ENCODE data around the gene ADGRA3. TPM values are rescaled to one million over a fixed set of nuclear protein-coding genes. Genes with fewer than 3 reads are reported as not detected.
"Not testable (repeated sequence)": the region's sequence is repeated elsewhere in the genome, so short reads cannot be mapped to it uniquely, and the experiment has no call there.

ADGRA3 gene
- total RNA-seq, 2 experiments from 2014 or later, result 2.6 to 3.2 TPM

DNA sequence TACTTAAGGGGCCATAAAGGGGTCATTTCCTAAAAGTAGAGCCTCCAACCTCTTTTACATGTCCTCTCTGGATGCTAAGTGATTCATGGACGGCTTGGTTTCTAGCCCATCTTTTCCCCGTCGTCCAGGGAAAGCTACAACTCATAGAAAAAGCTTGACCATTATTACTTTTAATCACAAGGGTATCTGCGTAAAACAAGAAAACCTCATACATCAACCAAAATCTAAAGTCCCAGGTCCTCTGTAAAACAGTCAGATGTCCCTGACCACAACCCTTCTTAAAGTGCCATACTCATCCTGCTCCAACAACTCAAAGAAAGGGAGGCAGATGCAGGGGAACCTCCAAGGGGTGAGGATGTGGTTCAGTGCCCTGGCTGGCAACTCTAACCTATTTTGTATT lies 29.6 kb downstream of the ADGRA3 start:
- no peak overlapping the region for H3K27ac Mint-ChIP-seq
- no peak for DNase-seq
- H3K36me3 Mint-ChIP-seq (ENCODE audit: low read depth), result no peaks in the 10 kb centered on the region
- no peak overlapping the region for H3K4me3 Mint-ChIP-seq
- no peaks in the 10 kb centered on the region for H3K27me3 Mint-ChIP-seq
- ChIA-PET CTCF (no interaction called here), POLR2A (no interaction called here)
- no peaks in the 10 kb centered on the region for H3K9me3 Mint-ChIP-seq
- H3K4me1 Mint-ChIP-seq, result peaks cover 8% of the 10 kb centered on the region

DNA sequence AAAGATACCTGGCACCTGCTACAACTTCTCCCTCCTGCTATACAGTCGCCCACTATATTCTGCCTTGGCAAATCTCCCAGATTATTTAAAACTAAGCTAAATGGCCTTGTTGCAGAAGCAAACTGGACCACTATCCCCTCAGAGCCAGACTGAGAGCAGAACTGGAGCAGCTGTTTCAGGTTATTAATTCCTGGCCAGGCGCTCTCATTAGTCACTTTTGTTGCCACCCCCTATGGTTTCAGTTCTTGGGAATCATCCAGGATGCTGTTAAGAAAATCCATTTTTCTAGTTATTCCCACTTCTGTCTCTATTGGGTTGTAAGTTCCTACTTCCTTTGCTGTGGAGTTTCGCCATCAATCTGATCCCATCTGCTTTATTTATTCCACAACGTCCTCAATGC lies 30.1 kb downstream of the ADGRA3 start:
- ChIA-PET POLR2A (no interaction called here), CTCF (no interaction called here)
- Mint-ChIP-seq H3K9me3 (no peaks in the 10 kb centered on the region), H3K36me3 (ENCODE audit: low read depth) (no peaks in the 10 kb centered on the region), H3K4me1 (peaks cover 8% of the 10 kb centered on the region), H3K4me3 (no peak overlapping the region), H3K27ac (no peak overlapping the region), H3K27me3 (no peaks in the 10 kb centered on the region)
- no peak for DNase-seq

- H3K4me1 Mint-ChIP-seq, result peaks cover 11% of the 10 kb centered on the region
Observed at GRCh38 chr4:22483551-22483981, 32.3 kb downstream of the ADGRA3 start.

GRCh38 chr4:22482250-22483127 lies 33.4 kb downstream of the ADGRA3 start:
- Mint-ChIP-seq H3K4me1 (peaks cover 16% of the 10 kb centered on the region), H3K4me3 (no peak overlapping the region), H3K9me3 (no peaks in the 10 kb centered on the region), H3K27ac (no peak overlapping the region), H3K36me3 (ENCODE audit: low read depth) (no peaks in the 10 kb centered on the region), H3K27me3 (no peaks in the 10 kb centered on the region)
- no peak for DNase-seq
- ChIA-PET POLR2A (no interaction called here), CTCF (no interaction called here)

More at GRCh38 chr4:22483551-22483981, 32.3 kb downstream of the ADGRA3 start:
- no peak for DNase-seq
- Mint-ChIP-seq H3K4me3 (no peak overlapping the region), H3K36me3 (ENCODE audit: low read depth) (no peaks in the 10 kb centered on the region), H3K9me3 (no peaks in the 10 kb centered on the region), H3K27me3 (no peaks in the 10 kb centered on the region), H3K27ac (no peak overlapping the region)
- POLR2A ChIA-PET, result no interaction called here
- CTCF ChIA-PET, result no interaction called here

DNA sequence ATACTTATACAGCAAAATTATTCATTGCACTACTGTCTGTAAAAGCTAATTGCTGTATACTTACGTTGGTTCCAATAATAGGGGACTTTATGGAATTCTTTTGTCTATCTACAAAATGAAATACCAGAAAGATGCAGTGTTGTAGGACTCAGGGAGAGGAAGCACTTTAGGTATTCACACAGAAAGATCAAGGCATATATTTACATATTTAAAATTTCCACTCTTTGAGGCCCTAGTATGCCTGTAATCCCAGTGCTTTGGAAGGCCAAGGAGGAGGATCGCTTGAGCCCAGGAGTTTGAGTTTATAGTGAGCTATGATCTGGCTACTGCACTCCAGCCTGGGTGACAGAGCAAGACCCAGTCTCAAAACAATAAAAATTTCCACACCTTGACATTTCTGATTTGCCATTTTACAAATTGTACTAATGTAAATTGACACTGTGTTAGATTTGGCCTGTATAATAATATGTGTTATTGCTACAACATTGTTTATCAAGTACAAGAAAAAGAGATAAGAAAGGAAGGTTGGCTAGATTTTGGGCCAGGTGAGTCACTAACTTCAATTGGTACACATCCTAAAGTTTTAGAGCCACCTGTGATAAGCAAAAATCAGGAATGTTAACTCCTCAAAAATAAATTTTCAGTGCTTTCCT lies 35.1 kb downstream of the ADGRA3 start:
- Mint-ChIP-seq H3K4me3 (no peak overlapping the region), H3K36me3 (ENCODE audit: low read depth) (no peaks in the 10 kb centered on the region), H3K9me3 (peaks cover 3% of the 10 kb centered on the region), H3K27ac (no peak overlapping the region), H3K4me1 (peaks cover 18% of the 10 kb centered on the region), H3K27me3 (no peaks in the 10 kb centered on the region)
- CTCF ChIA-PET, result no interaction called here
- no peak for DNase-seq
- POLR2A ChIA-PET, result no interaction called here

DNA sequence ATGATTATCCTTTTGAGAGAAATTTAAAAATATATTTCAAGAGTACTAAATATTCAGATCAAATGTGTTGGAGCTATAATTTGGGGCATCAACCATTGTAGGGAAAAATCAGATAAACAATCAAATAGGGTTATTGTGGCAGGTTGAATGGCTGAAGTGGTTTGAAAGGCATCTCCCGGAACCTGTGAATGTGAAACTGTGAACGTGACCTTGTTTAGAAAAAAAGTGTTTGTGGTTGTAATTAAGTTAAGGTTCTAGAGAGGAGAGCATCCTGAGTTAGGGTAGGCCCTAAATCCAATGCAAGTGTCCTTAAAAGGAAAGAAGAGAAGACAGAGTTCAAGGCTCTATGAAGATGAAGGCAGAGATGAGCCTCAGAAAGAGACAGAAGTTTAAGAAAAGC lies 37.4 kb downstream of the ADGRA3 start:
- Mint-ChIP-seq H3K36me3 (ENCODE audit: low read depth) (no peaks in the 10 kb centered on the region), H3K4me3 (no peak overlapping the region), H3K9me3 (peaks cover 3% of the 10 kb centered on the region), H3K4me1 (peaks cover 12% of the 10 kb centered on the region), H3K27me3 (no peaks in the 10 kb centered on the region), H3K27ac (no peak overlapping the region)
- no peak for DNase-seq
- CTCF ChIA-PET, result no interaction called here
- POLR2A ChIA-PET, result no interaction called here

GRCh38 chr4:22477813-22478182 lies 38.1 kb downstream of the ADGRA3 start:
- ChIA-PET CTCF (interaction anchor here (0.6 kb wide), 1 partner anchor 148 kb away, joined by 3 read pairs; no protein-coding TSS in a partner anchor), POLR2A (no interaction called here)
- Mint-ChIP-seq H3K4me3 (no peak overlapping the region), H3K4me1 (peaks cover 10% of the 10 kb centered on the region), H3K27ac (no peak overlapping the region), H3K9me3 (peaks cover 3% of the 10 kb centered on the region), H3K27me3 (no peaks in the 10 kb centered on the region), H3K36me3 (ENCODE audit: low read depth) (no peaks in the 10 kb centered on the region)
- no peak for DNase-seq

DNA sequence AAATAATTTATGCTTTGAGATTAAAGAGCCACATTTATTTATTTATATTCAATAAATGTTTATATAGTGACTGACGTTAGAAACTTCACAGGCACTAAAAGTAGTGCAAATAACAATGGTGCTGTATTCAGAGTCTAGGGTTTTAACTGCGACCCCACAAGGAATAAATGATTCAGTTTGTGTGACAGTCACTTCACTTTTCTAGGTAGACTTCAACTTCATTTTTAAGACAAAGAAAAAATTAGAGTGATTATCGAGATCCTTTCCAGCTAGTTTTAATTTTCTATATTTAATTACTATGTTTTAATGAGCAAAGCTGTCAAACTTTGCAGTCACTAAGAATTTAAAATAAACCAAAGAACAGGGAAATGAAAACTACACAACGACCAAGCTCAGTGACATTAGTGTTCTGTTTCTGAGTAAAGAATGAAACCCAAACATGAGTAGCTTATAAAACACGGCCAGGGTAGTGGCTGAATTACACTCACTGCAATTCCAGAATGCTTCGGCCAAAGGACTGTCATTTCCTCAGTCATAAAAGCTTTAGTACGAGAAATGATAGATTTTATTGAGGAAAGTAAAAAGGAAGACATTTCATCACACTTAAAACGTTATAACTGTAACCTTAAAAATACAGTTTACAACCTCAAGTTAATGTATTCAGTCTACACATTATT lies 38.6 kb downstream of the ADGRA3 start:
- Mint-ChIP-seq H3K4me3 (no peak overlapping the region), H3K27me3 (no peaks in the 10 kb centered on the region), H3K36me3 (ENCODE audit: low read depth) (no peaks in the 10 kb centered on the region), H3K27ac (no peak overlapping the region), H3K4me1 (peaks cover 10% of the 10 kb centered on the region), H3K9me3 (peaks cover 3% of the 10 kb centered on the region)
- no peak for DNase-seq
- POLR2A ChIA-PET, result no interaction called here
- CTCF ChIA-PET, result interaction anchor here (0.6 kb wide), 1 partner anchor 149 kb away, joined by 3 read pairs; no protein-coding TSS in a partner anchor

DNA sequence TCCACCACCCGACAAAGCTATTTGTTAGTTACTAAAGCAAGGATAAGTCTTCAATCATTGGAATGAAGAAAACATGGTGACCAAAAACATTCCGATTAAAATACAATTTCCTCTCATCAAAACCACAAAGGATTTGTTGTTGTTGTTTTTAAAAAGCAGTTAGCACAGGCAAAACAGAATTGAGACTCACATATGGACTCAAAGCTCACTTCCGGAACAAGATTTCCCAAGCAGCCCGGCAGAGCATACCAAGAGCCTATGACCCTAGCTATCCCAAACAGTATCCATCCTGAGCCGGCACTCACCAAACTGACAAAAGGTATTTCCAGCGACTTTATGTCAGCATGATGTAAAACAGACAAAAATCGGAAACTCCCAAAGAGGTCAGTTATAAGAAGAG lies 39.9 kb downstream of the ADGRA3 start:
- Mint-ChIP-seq H3K27ac (no peak overlapping the region), H3K36me3 (ENCODE audit: low read depth) (no peaks in the 10 kb centered on the region), H3K9me3 (peaks cover 3% of the 10 kb centered on the region), H3K27me3 (no peaks in the 10 kb centered on the region), H3K4me3 (no peak overlapping the region), H3K4me1 (peaks cover 10% of the 10 kb centered on the region)
- no peak for DNase-seq
- CTCF ChIA-PET, result no interaction called here
- POLR2A ChIA-PET, result no interaction called here

GRCh38 chr4:22475311-22475646 lies 40.6 kb downstream of the ADGRA3 start:
- H3K27me3 Mint-ChIP-seq; H3K4me1 Mint-ChIP-seq; H3K27ac Mint-ChIP-seq; H3K36me3 Mint-ChIP-seq (ENCODE audit: low read depth); CTCF ChIA-PET; POLR2A ChIA-PET; H3K9me3 Mint-ChIP-seq; H3K4me3 Mint-ChIP-seq; DNase-seq: not testable (repeated sequence)

DNA sequence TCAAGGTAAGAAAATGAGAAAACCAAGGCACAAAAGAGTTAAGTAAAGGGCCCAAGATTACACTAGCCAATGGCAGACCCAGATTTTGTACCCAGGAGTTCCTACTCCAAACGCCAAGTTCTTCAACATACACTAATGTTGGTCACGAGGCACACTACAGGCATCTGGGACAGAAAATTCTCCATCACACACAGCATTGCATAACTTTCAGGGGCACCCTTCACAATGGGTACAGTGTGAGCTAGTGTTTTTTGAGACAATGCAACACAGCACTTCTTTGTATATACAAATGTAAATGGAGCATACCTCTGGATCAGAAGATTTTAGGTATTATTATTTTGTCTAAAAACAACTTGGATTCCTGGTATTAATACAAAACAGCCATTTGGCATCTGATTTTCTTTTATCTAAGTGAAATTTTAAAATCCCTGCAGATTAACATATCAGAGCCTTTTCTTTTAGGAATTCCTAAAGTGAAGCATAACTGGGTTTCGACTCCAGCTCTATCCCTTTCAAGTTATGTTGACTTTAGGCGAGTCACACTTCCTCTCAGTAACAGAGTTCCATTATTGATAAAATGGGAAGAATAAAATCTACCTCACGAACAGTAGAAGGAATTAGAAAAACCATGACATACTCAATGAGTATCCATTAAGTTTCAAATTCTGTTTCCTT lies 41.1 kb downstream of the ADGRA3 start:
- Mint-ChIP-seq H3K27me3 (no peaks in the 10 kb centered on the region), H3K36me3 (ENCODE audit: low read depth) (no peaks in the 10 kb centered on the region), H3K9me3 (peaks cover 3% of the 10 kb centered on the region), H3K27ac (no peak overlapping the region), H3K4me3 (no peak overlapping the region), H3K4me1 (peaks cover 10% of the 10 kb centered on the region)
- ChIA-PET POLR2A (no interaction called here), CTCF (no interaction called here)
- DNase-seq, result no peak

- POLR2A ChIA-PET, result no interaction called here
- H3K36me3 Mint-ChIP-seq (ENCODE audit: low read depth), result no peaks in the 10 kb centered on the region
Observed at GRCh38 chr4:22473268-22473667, 42.6 kb downstream of the ADGRA3 start.

GRCh38 chr4:22471999-22472461 lies 43.8 kb downstream of the ADGRA3 start:
- Mint-ChIP-seq H3K4me1 (no peaks in the 10 kb centered on the region), H3K27me3 (no peaks in the 10 kb centered on the region), H3K4me3 (no peak overlapping the region), H3K27ac (no peak overlapping the region), H3K36me3 (ENCODE audit: low read depth) (no peaks in the 10 kb centered on the region), H3K9me3 (peaks cover 3% of the 10 kb centered on the region)
- DNase-seq, result no peak
- POLR2A ChIA-PET, result no interaction called here
- CTCF ChIA-PET, result no interaction called here

More at GRCh38 chr4:22473268-22473667, 42.6 kb downstream of the ADGRA3 start:
- DNase-seq, result no peak
- H3K27ac Mint-ChIP-seq, result no peak overlapping the region
- H3K4me3 Mint-ChIP-seq, result no peak overlapping the region
- peaks cover 4% of the 10 kb centered on the region for H3K4me1 Mint-ChIP-seq
- no peaks in the 10 kb centered on the region for H3K27me3 Mint-ChIP-seq
- H3K9me3 Mint-ChIP-seq, result peaks cover 3% of the 10 kb centered on the region
- CTCF ChIA-PET, result no interaction called here

Measured in activated CD4-positive, alpha-beta T cell treated with anti-CD3 and anti-CD28 coated beads, Interleukin-2, amount 10 ng/mL, durations not matched to agents 7 days and 5 days (primary cell).